SK-N-SH treated with all-trans-retinoic acid at 6 μM for 48 hours (cell line): ENCODE data around the gene SLX9.

Source experiments
- GLIS3 ChIP-seq: fragments of 250-450 bp; sonication (Bioruptor Pico); IDR thresholded peaks from 2 replicates; pipeline ENCODE4 v1.5.0; 2020; ENCODE audit warnings: mild to moderate bottlenecking, moderate library complexity
- OSR1 ChIP-seq: fragments of 250-450 bp; sonication (Bioruptor Pico); IDR thresholded peaks from 2 replicates; pipeline ENCODE4 v1.8.0; 2022; ENCODE audit warnings: moderate library complexity, mild to moderate bottlenecking, inconsistent platforms
- RARB ChIP-seq: fragments of 250-450 bp; sonication (Bioruptor Pico); IDR thresholded peaks from 2 replicates; pipeline ENCODE4 v1.8.0; 2021; ENCODE audit warnings: mild to moderate bottlenecking, moderate library complexity
- ZFP30 ChIP-seq: fragments of 450-650 bp; formaldehyde crosslinking; IDR thresholded peaks from 2 replicates; pipeline ENCODE4 v1.5.0; 2022; ENCODE audit warnings: mild to moderate bottlenecking, moderate library complexity
- ZNF8 ChIP-seq: fragments of 450-650 bp; formaldehyde crosslinking; IDR thresholded peaks from 2 replicates; pipeline ENCODE4 v1.5.0; 2020; ENCODE audit warnings: mild to moderate bottlenecking, moderate library complexity

DNA sequence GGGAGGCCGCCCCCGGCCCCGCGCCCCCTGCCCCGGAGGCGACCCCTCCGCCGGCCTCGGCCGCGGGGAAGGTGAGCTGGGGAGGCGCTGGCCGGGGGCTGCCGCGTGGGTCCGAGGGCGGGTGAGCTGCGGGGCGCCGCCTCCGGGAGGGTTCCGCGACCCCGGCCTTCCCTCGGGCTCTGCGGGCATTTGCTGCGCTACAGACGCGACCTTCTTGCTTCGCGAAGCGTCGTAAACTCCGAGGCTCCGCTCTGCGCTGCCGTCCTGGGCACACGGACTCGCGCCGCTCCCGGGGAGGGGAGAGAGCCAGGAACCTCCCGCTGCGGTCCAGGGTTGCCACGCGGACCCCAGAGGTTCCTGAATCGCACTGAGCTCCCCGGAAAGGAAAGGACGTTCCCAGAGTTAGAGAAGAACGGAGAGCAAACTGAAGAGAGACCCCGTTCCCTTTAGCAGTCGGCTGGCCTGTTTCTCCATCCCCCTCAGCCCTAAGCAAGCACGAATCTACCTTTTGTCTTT is 345 bp downstream of the SLX9 start:
- no peak for TF ChIP-seq ZFP30
- TF ChIP-seq OSR1 (CRISPR knock-in tag), result no peak
- TF ChIP-seq RARB (CRISPR knock-in tag), result no peak
- TF ChIP-seq GLIS3 (CRISPR knock-in tag), result no peak
- no peak for TF ChIP-seq ZNF8 (CRISPR knock-in tag)
